ENCODE measurements around the gene DYDC2.

DNA sequence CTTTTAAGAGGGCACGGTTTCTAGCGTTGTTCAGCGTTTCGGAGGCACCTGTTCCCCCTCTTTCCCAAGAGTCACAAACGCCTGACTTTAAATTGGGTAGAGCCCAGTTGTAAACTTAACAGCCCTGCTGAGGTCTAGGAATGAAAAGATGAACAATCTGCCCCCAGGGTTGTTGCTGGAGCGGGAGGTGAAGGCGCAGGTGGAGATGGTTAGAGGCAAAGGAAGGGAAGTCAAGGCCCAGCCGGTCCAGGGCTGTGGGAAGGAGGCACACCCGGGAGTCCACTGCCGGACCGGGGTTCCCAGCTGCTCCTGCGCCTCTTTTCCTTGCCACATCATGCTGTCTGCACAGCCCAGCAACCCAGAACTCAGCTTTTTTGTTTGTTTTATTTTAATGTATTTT lies 52.5 kb downstream of the DYDC2 start:
- no peak for TF ChIP-seq SMAD3 (CRISPR knock-in tag; IDR thresholded peaks at IDR 0.05; ENCODE audit: borderline replicate concordance)
- no peak for TF ChIP-seq CBFB (CRISPR knock-in tag; IDR thresholded peaks at IDR 0.05; ENCODE audit: low read depth)
- TF ChIP-seq CREM (CRISPR knock-in tag; IDR thresholded peaks at IDR 0.05) = no peak
- TF ChIP-seq, protein P1, sequence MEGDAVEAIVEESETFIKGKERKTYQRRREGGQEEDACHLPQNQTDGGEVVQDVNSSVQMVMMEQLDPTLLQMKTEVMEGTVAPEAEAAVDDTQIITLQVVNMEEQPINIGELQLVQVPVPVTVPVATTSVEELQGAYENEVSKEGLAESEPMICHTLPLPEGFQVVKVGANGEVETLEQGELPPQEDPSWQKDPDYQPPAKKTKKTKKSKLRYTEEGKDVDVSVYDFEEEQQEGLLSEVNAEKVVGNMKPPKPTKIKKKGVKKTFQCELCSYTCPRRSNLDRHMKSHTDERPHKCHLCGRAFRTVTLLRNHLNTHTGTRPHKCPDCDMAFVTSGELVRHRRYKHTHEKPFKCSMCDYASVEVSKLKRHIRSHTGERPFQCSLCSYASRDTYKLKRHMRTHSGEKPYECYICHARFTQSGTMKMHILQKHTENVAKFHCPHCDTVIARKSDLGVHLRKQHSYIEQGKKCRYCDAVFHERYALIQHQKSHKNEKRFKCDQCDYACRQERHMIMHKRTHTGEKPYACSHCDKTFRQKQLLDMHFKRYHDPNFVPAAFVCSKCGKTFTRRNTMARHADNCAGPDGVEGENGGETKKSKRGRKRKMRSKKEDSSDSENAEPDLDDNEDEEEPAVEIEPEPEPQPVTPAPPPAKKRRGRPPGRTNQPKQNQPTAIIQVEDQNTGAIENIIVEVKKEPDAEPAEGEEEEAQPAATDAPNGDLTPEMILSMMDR (IDR thresholded peaks at IDR 0.05) = no peak
- TF ChIP-seq TEAD4 (CRISPR knock-in tag; IDR thresholded peaks at IDR 0.05) = no peak
- no peak for TF ChIP-seq GABPB1 (CRISPR knock-in tag; IDR thresholded peaks at IDR 0.05)
- TF ChIP-seq MYBL2 (CRISPR knock-in tag; IDR thresholded peaks at IDR 0.05) = no peak
- TF ChIP-seq KAT7 (CRISPR knock-in tag; IDR thresholded peaks at IDR 0.05; ENCODE audit: borderline replicate concordance) = no peak
